Activated T-cell treated with anti-CD3 and anti-CD28 coated beads for 4 hours (primary cell): ENCODE measurements around the gene ZNF267.
"Not testable (repeated sequence)": the region's sequence is repeated elsewhere in the genome, so short reads cannot be mapped to it uniquely, and the experiment has no call there.

ENCODE experiments used
- DNase-seq: peaks from one replicate; pipeline ENCODE4 v3.0.0-alpha.2; 2020

The ZNF267 gene

DNA sequence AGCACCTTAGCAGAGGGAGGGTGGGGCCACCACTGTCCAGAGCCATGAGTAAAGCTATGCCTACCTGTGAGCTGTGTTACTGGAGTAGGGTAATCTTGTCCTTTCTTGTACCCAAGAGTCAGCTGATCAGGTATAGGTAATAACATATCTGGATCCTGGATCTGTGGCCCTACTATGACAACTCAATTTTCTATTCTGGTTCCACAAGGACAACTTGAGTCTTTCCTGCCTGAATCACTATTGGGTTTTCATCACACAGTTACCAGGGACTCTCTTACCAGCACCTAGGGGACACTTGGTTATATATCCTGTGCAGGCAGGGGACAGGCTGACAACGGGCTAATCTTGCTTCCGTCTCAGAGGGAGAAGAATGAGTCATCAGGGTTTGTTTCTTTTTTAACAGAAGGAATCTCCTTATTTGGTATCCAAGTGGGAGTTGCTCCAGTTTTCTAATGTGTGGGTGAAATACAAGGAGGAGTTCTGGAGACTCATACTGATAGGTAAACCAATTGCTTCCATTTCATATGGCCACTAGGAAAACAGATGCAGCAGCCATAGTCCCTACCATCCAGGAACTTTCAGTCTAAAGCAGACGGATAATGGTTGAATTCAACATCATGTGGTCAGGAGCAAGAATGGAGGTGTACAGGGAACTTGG is 6.8 kb downstream of the ZNF267 start:
- no peak for DNase-seq

DNA sequence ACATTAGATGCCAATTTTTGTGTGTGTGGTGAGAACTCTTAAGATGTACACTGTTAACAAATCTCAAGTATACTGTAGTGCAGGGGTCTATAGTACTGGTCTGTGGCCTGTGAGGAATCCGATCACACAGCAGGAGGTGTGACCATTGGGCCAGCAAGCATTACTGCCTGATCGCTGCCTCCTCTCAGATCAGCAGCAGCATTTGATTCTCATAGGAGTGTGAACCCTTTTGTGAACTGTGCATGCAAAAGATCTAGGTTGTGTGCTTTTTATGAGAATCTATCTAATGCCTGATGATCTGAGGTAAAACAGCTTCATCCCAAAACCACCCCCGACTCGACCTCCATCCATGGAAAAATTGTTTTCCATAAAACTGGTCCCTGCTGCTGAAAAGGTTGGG is 12.6 kb downstream of the ZNF267 start:
- DNase-seq, result no peak

DNA sequence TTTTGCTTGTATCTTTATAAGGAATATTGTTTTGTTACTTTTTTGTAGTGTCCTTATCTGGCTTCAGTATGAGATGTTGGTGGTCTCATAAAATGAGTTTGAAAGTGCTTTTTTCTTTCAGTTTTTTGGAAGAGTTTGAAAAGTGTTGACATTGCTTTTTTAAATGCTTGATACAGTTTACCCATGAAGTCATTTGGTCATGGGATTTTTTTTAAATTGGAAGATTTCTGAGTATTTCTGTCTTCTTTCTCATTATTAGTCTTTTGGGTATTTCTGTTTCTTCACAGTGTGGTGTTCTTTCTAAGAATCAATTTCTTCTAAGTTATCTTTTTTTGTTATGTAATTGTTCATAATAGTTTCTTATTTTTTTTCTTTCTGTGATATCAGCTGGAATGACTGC is 15.1 kb downstream of the ZNF267 start:
- DNase-seq, result no peak

DNA sequence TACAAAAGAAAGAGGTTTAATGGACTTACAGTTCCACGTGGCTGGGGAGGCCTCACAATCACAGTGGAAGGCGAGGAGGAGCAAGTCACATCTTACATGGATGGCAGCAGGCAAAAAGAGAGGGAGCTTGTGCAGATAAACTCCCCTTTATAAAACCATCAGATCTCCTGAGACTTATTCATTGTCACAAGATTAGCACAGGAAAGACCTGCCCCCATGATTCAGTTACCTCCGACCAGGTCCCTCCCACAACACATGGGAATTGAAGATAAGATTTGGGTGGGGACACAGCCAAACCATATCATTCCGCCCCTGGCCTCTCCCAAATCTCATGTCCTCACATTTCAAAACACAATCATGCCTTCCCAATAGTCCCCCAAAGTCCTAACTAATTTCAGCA is 18.5 kb downstream of the ZNF267 start:
- DNase-seq, result not testable (repeated sequence)

DNA sequence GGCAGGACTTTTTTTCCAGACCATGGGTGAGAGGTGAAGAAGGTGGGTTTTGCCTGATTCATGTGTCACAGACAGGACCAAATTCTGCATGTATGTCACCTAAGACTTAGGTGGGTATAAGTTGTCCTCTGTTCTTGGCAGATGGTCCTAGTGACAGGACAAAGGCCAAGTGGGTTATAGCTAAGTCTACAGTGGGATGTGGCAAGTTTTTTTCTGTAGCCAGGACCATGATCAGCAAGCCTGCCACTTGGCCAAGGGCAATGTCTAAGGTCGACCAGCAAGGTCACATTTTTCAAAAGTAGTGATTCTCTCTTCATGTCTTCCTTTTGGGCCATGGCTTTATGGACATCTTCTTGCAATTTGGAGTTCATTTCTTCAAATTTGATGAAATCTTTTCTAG is 20.2 kb downstream of the ZNF267 start:
- DNase-seq, result no peak

DNA sequence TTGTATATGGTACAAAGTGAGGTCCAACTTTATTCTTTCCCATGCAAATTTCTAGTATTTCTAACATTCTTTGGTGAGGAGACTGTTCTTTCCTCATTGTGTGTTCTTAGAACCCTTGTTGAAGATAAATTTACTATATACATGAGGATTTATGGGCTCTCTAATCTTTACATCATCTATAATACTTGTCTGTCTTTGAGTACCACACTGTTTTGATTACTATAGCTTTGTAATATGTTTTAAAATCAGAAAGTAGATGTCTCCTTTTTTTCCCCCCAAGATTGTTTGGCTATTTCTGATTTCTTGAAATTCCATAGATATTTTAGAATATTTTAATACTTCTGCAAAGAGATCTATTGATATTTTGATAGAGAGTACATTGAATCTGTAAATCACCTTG is 23.7 kb downstream of the ZNF267 start:
- no peak for DNase-seq

DNA sequence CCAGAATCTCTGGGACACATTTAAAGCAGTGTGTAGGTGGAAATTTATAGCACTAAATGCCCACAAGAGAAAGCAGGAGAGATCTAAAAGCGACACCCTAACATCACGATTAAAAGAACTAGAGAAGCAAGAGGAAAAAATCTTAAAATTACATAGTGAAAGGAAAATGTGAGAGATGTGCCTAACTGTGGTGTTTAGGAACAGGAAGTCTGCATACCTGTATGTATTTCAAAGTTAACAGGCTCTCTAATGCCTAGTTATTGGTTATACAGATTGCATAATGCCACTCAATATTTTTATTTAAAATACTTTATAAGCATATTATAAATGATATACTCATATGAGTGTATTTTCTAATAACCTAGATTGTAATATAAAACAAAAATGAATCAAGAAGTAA is 25.9 kb downstream of the ZNF267 start:
- no peak for DNase-seq

DNA sequence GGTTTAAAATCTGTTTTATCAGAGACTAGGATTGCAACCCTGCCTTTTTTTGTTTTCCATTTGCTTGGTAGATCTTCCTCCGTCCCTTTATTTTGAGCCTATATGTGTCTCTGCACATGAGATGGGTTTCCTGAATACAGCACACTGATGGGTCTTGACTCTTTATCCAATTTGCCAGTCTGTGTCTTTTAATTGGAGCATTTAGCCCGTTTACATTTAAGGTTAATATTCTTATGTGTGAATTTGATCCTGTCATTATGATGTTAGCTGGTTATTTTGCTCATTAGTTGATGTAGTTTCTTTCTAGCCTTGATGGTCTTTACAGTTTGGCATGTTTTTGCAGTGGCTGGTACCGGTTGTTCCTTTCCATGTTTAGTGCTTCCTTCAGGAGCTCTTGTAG is 31.0 kb downstream of the ZNF267 start:
- not testable (repeated sequence) for DNase-seq

DNA sequence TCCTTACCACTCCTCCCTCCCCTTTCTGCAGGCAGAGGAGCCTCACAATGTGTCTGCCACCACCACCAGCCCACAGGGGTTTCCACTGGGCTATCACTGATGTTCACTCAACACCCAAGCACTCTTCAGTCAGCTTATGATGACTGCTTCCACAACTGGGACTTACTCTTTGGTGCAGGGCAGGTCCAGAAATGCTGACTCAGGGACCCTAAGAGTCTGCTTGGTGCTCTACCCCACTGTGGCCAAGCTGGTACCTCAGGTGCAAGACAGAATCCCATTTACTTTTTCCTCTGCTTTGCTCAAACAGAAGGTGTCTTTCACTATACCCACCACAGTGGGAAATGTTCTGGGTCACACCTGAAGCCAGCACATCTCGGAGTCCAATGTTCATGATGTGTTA is 40.1 kb downstream of the ZNF267 start:
- DNase-seq, result no peak

DNA sequence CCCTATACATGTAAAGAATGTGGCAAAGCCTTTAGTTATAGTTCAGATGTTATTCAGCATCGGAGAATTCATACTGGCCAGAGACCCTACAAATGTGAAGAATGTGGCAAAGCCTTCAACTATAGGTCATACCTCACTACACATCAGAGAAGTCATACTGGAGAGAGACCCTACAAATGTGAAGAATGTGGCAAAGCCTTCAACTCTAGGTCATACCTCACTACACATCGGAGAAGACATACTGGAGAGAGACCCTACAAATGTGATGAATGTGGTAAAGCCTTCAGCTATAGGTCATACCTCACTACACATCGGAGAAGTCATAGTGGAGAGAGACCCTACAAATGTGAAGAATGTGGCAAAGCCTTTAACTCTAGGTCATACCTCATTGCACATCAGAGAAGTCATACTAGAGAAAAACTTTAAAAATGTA is 42.5 kb downstream of the ZNF267 start:
- DNase-seq, result no peak

DNA sequence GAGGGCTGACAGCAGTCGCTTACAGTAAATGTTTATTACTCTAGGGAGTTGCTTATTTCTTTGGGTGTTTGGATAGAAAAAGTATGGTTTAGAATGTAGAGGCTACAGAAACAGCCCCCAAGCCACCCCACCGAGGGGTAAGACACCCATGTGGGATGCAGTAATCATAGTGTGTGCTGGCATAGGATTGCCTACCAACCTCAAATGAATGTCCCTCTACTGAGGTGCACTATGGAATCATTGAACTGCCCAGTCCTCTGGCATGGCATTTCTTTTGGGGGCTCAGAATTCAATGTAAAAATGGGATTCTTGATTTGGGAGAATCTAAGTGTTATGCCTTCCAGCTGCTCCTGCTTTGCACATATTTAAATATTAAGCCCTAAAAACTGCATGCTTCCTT is 46.8 kb downstream of the ZNF267 start:
- DNase-seq, result no peak

DNA sequence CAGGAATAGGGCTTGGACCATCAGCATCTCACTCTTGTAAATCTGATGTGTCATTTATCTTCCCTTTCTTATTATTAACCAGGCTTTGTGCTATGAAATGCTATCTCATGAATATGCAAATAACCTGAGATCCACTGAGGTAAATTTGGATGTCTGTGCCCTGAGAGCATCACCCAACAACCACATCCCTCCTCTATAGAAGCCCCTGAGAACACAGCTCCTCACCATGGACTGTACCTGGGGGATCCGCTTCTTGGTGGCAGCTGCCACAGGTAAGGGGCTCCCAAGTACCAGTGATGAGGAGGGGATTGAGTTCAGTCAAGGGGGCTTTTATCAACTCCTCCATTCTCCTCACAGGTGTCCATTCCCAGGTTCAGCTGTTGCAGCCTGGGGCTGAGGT is 78.2 kb downstream of the ZNF267 start:
- DNase-seq, result not testable (repeated sequence)

DNA sequence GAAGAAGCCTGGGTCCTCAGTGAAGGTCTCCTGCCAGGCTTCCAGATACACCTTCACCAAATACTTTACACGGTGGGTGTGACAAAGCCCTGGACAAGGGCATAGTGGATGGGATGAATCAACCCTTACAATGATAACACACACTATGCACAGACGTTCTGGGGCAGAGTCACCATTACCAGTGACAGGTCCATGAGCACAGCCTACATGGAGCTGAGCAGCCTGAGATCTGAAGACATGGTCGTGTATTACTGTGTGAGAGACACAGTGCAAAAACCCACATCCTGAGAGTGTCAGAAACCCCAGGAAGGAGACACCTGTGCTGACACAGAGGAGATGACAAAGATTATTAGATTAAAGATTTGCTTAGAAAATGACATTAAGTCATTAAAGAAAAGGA is 78.6 kb downstream of the ZNF267 start:
- DNase-seq, result not testable (repeated sequence)

DNA sequence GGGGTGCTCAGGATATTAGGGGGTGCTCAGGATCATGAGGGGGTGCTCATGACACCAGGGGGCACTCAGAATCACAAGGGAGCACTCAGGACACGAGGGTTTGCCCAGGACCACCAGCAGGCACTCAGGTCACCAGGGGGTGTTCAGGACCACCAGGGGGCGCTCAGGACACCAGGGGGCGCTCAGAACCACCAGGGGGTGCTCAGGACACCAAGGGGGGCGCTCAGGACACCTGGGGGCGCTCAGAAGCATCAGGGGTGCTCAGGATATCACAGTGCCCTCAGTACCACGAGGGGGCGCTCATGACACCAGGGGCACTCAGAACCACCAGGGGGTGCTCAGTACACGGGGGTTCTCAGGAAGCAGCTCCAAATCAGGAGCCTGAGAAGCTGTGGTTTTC is 82.6 kb downstream of the ZNF267 start:
- DNase-seq, result not testable (repeated sequence)

DNA sequence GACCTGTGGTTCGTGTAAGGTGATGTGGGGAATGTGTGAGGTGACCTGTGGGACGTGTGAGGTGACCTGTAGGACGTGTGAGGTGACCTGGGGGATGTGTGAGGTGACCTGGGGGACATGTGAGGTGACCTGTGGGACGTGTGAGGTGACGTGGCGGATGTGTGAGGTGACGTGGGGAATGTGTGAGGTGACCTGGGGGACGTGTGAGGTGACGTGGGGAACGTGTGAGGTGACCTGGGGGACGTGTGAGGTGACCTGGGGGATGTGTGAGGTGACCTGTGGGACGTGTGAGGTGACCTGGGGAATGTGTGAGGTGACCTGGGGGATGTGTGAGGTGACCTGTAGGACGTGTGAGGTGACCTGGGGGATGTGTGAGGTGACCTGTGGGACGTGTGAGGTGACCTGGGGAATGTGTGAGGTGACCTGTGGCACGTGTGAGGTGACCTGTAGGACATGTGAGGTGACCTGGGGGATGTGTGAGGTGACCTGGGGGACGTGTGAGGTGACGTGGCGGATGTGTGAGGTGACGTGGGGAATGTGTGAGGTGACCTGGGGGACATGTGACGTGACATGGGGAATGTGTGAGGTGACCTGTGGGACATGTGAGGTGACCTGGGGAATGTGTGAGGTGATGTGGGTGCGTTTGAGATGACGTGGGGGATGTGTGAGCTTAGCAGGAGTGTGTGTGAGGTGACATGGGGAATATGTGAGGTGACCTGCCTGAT is 86.7 kb downstream of the ZNF267 start:
- DNase-seq, result not testable (repeated sequence)
